ENCODE measurements around the gene ARHGEF26.

ARHGEF26 gene

DNA sequence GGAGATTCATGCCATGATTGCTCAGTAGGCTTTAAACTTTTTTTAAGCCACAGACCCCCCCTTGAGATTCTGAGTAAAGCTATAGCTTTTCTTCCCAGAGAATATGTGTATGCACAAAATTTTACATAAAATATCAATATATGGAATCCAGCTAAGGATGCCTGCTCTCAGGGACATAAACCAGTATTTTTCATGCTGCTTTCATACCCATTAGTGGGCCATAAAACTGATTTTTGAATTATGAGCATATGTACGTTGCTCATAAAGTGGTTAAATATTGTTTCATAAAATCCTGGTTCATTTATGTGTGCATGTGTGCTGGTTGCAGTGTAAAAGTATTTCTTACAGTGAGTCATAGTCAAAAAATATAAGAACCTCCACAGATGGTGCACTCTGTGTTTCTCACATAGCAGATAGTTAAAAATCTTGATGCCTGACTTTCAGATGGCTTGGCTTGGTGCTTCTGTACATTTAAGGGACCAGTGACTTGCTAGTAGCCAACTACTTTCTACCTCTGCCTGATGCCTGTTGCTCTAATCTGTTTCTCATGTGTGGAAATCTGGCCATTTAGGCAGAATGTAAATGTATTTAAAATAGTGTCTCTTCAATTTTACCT is 71.9 kb downstream of the ARHGEF26 start:
- H3K4me3 ChIP-seq (ENCODE audit: severe bottlenecking) = no peak overlapping the region
- no peaks in the 10 kb centered on the region for H3K27me3 ChIP-seq (ENCODE audit: insufficient read depth, poor library complexity, severe bottlenecking)
- H3K4me1 ChIP-seq (ENCODE audit: insufficient read depth, poor library complexity, severe bottlenecking) = no peaks in the 10 kb centered on the region
- H3K27ac ChIP-seq (ENCODE audit: poor library complexity, severe bottlenecking) = no peak overlapping the region
- no peaks in the 10 kb centered on the region for H3K9me3 ChIP-seq (ENCODE audit: severe bottlenecking)
- DNase-seq (ENCODE audit: low spot score) (no peak), ATAC-seq (ENCODE audit: low read depth) (no peak)
- TF ChIP-seq, protein P1, sequence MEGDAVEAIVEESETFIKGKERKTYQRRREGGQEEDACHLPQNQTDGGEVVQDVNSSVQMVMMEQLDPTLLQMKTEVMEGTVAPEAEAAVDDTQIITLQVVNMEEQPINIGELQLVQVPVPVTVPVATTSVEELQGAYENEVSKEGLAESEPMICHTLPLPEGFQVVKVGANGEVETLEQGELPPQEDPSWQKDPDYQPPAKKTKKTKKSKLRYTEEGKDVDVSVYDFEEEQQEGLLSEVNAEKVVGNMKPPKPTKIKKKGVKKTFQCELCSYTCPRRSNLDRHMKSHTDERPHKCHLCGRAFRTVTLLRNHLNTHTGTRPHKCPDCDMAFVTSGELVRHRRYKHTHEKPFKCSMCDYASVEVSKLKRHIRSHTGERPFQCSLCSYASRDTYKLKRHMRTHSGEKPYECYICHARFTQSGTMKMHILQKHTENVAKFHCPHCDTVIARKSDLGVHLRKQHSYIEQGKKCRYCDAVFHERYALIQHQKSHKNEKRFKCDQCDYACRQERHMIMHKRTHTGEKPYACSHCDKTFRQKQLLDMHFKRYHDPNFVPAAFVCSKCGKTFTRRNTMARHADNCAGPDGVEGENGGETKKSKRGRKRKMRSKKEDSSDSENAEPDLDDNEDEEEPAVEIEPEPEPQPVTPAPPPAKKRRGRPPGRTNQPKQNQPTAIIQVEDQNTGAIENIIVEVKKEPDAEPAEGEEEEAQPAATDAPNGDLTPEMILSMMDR (IDR thresholded peaks at IDR 0.05; ENCODE audit: poor library complexity, severe bottlenecking) = no peak
- no peaks in the 10 kb centered on the region for H3K36me3 ChIP-seq (ENCODE audit: low read depth)

DNA sequence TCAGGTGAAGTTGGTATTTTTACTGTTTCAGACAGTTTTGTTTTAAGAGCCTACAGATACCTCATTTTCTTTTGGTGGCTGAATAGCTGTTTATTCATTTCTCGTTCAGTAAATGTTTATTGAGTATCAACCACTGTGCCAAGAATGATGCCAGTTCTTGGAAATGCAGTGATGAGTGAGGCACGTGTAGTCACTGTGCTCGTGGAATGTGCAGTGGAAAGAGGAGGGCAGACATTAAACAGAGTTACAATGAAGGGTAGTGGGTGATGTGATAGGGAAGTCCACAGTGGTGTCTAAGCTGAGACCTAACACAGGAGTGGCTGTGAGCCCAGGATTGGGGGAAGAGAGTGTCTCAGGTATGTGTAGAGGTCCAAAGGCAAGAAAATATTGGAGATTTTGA is 73.7 kb downstream of the ARHGEF26 start:
- H3K4me1 ChIP-seq (ENCODE audit: insufficient read depth, poor library complexity, severe bottlenecking) = no peaks in the 10 kb centered on the region
- no peaks in the 10 kb centered on the region for H3K9me3 ChIP-seq (ENCODE audit: severe bottlenecking)
- no peaks in the 10 kb centered on the region for H3K36me3 ChIP-seq (ENCODE audit: low read depth)
- TF ChIP-seq, protein P1 (IDR thresholded peaks at IDR 0.05; ENCODE audit: poor library complexity, severe bottlenecking) = no peak
- DNase-seq (ENCODE audit: low spot score) = no peak
- no peak overlapping the region for H3K4me3 ChIP-seq (ENCODE audit: severe bottlenecking)
- no peaks in the 10 kb centered on the region for H3K27me3 ChIP-seq (ENCODE audit: insufficient read depth, poor library complexity, severe bottlenecking)
- no peak for ATAC-seq (ENCODE audit: low read depth)
- H3K27ac ChIP-seq (ENCODE audit: poor library complexity, severe bottlenecking) = no peak overlapping the region

DNA sequence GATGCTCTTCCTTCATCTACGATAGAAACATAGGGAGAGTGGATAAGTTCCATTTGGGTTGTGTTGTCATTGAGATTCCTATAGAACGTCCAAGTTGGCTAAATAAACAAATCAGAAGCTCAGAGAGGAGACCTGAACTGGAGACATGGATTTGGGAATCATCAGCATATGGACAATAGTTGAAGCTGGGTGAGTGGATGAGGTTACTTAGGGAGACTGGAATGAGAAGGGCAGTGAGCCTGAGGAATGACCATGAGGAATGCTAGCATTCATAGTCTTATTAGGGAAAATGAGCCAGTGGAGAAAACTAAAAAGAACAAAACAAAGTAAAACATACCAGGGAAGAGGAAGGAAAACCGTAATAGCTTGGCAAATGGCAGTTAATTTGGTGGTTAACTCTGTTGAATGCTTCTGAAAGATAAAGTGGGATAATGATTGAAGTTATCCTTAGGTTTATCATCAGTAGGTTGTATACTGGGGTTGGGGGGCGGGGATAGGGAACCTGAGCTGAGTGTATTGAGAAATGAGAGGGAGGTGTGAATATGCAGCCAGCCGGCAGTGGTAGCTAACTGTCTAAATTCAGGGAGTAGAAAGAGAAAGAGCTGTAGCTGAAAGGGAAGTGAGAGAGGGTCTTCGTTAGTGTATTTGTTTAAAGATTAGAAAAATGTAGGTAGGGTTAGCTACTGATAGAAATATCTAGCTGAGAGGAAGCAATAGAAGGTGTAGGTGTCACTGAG is 74.6 kb downstream of the ARHGEF26 start:
- Histone ChIP-seq H3K4me1 (ENCODE audit: insufficient read depth, poor library complexity, severe bottlenecking) (no peaks in the 10 kb centered on the region), H3K36me3 (ENCODE audit: low read depth) (no peaks in the 10 kb centered on the region), H3K27me3 (ENCODE audit: insufficient read depth, poor library complexity, severe bottlenecking) (no peaks in the 10 kb centered on the region), H3K4me3 (ENCODE audit: severe bottlenecking) (no peak overlapping the region), H3K9me3 (ENCODE audit: severe bottlenecking) (no peaks in the 10 kb centered on the region), H3K27ac (ENCODE audit: poor library complexity, severe bottlenecking) (no peak overlapping the region)
- TF ChIP-seq, protein P1 (IDR thresholded peaks at IDR 0.05; ENCODE audit: poor library complexity, severe bottlenecking) = no peak
- ATAC-seq (ENCODE audit: low read depth) (no peak), DNase-seq (ENCODE audit: low spot score) (no peak)

DNA sequence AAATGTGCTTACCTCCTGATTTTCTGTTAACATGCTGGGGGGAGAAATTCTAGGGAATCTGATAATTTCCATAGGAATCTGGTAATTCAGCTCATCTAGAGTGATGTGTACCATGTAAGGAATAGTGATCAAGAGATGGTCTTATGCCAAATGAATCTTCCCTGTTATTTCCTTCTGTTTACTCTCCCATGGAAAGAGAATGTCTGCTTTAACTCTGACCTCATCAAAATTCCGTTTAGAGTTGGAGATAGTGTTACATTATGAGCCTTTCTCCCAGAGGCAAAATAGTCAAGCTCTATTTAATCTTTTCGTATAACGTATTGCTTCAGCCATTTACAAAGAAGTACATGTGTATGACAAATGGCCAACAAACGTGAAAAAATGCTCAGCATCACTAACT is 76.6 kb downstream of the ARHGEF26 start:
- DNase-seq (ENCODE audit: low spot score) = no peak
- TF ChIP-seq, protein P1 (IDR thresholded peaks at IDR 0.05; ENCODE audit: poor library complexity, severe bottlenecking) = no peak

DNA sequence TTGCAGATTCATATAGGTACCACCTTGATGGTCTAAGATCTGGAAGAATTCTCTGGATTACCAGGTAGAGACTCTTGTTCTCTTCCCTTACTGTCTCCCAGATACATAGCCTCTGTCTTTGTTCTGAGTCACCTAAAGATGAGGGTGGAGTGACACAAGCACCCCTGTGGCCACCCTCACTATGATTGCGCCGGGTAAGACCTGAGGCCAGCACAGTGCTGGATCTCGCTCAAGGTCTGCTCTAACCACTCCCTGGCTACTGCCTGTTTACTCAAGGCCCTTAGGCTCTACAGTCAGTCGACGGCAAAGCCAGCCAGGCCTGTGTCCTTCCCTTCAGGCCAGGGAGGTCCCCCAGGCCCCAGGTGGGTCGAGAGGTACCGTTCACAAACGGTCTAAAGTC is 88.3 kb downstream of the ARHGEF26 start:
- TF ChIP-seq, protein P1 (IDR thresholded peaks at IDR 0.05; ENCODE audit: poor library complexity, severe bottlenecking) = no peak
- no peak for ATAC-seq (ENCODE audit: low read depth)
- H3K4me3 ChIP-seq (ENCODE audit: severe bottlenecking) = no peak overlapping the region

More for the DNA sequence above, 76.6 kb downstream of the ARHGEF26 start:
- H3K36me3 ChIP-seq (ENCODE audit: low read depth) = no peaks in the 10 kb centered on the region
- no peaks in the 10 kb centered on the region for H3K9me3 ChIP-seq (ENCODE audit: severe bottlenecking)
- H3K27ac ChIP-seq (ENCODE audit: poor library complexity, severe bottlenecking) = no peak overlapping the region
- no peak overlapping the region for H3K4me3 ChIP-seq (ENCODE audit: severe bottlenecking)
- no peaks in the 10 kb centered on the region for H3K4me1 ChIP-seq (ENCODE audit: insufficient read depth, poor library complexity, severe bottlenecking)
- no peak for ATAC-seq (ENCODE audit: low read depth)
- no peaks in the 10 kb centered on the region for H3K27me3 ChIP-seq (ENCODE audit: insufficient read depth, poor library complexity, severe bottlenecking)

More for the DNA sequence above, 88.3 kb downstream of the ARHGEF26 start:
- Histone ChIP-seq H3K4me1 (ENCODE audit: insufficient read depth, poor library complexity, severe bottlenecking) (no peaks in the 10 kb centered on the region), H3K27ac (ENCODE audit: poor library complexity, severe bottlenecking) (no peak overlapping the region), H3K27me3 (ENCODE audit: insufficient read depth, poor library complexity, severe bottlenecking) (no peaks in the 10 kb centered on the region), H3K9me3 (ENCODE audit: severe bottlenecking) (peaks cover 3% of the 10 kb centered on the region), H3K36me3 (ENCODE audit: low read depth) (no peaks in the 10 kb centered on the region)
- no peak for DNase-seq (ENCODE audit: low spot score)
